ENCODE measurements around the gene TGM2. TPM values are rescaled to one million over a fixed set of nuclear protein-coding genes. Genes with fewer than 3 reads are reported as not detected.

Gene TGM2
- polyA plus RNA-seq, 1 donor (not counting 4 experiments of a cell fraction or from before 2014, with no cell fraction given), result 18.7 TPM

DNA sequence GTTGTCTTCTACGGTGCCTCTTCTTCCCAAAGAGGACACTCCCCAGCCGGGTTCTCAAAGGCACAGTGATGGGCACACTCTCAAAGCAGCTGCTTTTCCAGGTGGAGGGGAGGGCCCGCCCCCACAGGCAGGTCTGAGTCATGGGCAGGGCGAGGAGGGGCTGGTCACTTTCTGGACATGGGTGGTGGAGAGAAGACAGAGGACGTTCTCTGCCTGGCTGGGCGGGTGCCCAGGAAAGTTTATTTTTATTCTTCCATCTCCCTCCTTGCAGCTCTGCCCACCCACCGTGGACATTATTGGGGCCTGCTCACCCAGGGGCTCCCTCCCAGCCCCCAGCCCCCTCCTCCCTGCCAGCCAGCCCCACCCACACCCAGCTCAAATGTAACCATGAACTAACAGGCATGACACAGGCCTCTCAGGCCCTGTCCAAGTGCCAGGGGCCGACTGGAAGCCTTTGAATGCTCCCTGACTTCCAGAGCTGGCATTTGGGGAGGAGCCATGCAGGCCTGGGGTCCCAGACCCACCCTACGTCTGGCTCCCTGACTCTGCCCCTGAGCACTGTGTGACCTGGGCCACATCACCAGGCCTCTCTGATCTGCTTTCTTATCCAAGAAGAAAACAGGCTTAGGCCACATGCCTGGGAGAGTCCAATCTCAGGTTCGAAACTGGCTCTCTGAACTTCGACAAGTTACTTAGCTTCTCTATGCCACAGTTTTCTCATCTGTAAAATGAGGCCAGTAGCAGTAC, 8.0 kb downstream of the TGM2 start:
- no peaks in the 10 kb centered on the region for H3K4me1 ChIP-seq (ENCODE audit: control insufficient read depth, extremely low read depth, insufficient read depth, low read length)
- H4K20me1 ChIP-seq (ENCODE audit: control insufficient read depth, extremely low read depth, insufficient read depth, low read length), result no peaks in the 10 kb centered on the region
- no peak overlapping the region for H2AFZ ChIP-seq (ENCODE audit: control insufficient read depth, low read length)
- H3K9me3 ChIP-seq (ENCODE audit: control insufficient read depth, low read depth, low read length), result no peaks in the 10 kb centered on the region
- DNase-seq (ENCODE audit: low read depth, low spot score) (no peak), FAIRE-seq (no peak)
- H3K9me1 ChIP-seq (ENCODE audit: control insufficient read depth, extremely low read depth, insufficient read depth, low read length), result no peaks in the 10 kb centered on the region
- no peak overlapping the region for H3K4me2 ChIP-seq (ENCODE audit: control insufficient read depth, extremely low read depth, insufficient read depth, low read depth, low read length)
- H3K27ac ChIP-seq (ENCODE audit: control insufficient read depth, insufficient read depth, low read length), result no peak overlapping the region
- no peaks in the 10 kb centered on the region for H3K36me3 ChIP-seq (ENCODE audit: control insufficient read depth in 2 of 2, extremely low read depth in 1 of 2, insufficient read depth in 2 of 2, low read length in 2 of 2)
- dilution Hi-C loops (cut with MboI; ENCODE audit: extremely low pct_ligation_motif_present, low sequenced_read_pairs), result no loop called here
- H3K9ac ChIP-seq (ENCODE audit: control insufficient read depth, extremely low read depth, insufficient read depth, low read length), result no peak overlapping the region
- H3K4me3 ChIP-seq (ENCODE audit: control insufficient read depth in 2 of 3, extremely low read depth in 1 of 3, insufficient read depth in 2 of 3, low read depth in 1 of 3, low read length in 3 of 3), result no peak overlapping the region
- TF ChIP-seq EZH2 (IDR thresholded peaks at IDR 0.05; ENCODE audit: low read length), result no peak
- TF ChIP-seq, protein P1, sequence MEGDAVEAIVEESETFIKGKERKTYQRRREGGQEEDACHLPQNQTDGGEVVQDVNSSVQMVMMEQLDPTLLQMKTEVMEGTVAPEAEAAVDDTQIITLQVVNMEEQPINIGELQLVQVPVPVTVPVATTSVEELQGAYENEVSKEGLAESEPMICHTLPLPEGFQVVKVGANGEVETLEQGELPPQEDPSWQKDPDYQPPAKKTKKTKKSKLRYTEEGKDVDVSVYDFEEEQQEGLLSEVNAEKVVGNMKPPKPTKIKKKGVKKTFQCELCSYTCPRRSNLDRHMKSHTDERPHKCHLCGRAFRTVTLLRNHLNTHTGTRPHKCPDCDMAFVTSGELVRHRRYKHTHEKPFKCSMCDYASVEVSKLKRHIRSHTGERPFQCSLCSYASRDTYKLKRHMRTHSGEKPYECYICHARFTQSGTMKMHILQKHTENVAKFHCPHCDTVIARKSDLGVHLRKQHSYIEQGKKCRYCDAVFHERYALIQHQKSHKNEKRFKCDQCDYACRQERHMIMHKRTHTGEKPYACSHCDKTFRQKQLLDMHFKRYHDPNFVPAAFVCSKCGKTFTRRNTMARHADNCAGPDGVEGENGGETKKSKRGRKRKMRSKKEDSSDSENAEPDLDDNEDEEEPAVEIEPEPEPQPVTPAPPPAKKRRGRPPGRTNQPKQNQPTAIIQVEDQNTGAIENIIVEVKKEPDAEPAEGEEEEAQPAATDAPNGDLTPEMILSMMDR (optimal IDR thresholded peaks at IDR 0.05 in 1 of 3, IDR thresholded peaks at IDR 0.05 in 1 of 3, conservative IDR thresholded peaks at IDR 0.05 in 1 of 3; ENCODE audit: extremely low read depth in 1 of 3, insufficient read depth in 2 of 3, low read length in 3 of 3), result no peak
- no peaks in the 10 kb centered on the region for H3K27me3 ChIP-seq (ENCODE audit: control insufficient read depth, extremely low read depth, insufficient read depth, low read length)
- no peaks in the 10 kb centered on the region for H3K79me2 ChIP-seq (ENCODE audit: control insufficient read depth, insufficient read depth, low read length)

DNA sequence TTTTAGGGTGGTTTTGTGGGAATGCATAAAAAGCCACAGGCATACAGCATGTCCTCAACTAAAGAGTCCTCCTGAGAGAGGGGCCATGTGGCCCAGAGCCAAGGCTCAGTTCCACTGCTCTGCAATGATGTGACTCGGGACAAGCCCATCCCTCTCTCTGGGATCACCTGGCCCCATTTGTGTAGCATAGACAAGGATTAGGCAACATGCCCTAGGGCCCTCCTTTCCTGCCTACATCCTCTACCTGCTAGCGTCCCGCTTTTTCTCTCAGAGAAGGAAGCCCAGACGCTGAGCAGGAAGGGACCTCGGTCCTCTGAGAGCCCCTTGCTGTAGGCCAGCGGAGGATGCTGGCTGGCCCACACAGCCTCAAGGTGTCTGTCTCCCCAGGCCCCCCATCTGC, 8.8 kb downstream of the TGM2 start:
- H4K20me1 ChIP-seq (ENCODE audit: control insufficient read depth, extremely low read depth, insufficient read depth, low read length), result no peaks in the 10 kb centered on the region
- no peak overlapping the region for H3K9ac ChIP-seq (ENCODE audit: control insufficient read depth, extremely low read depth, insufficient read depth, low read length)
- no peaks in the 10 kb centered on the region for H3K4me1 ChIP-seq (ENCODE audit: control insufficient read depth, extremely low read depth, insufficient read depth, low read length)
- no peaks in the 10 kb centered on the region for H3K9me3 ChIP-seq (ENCODE audit: control insufficient read depth, low read depth, low read length)
- H3K9me1 ChIP-seq (ENCODE audit: control insufficient read depth, extremely low read depth, insufficient read depth, low read length), result no peaks in the 10 kb centered on the region
- H2AFZ ChIP-seq (ENCODE audit: control insufficient read depth, low read length), result no peak overlapping the region
- TF ChIP-seq EZH2 (IDR thresholded peaks at IDR 0.05; ENCODE audit: low read length), result no peak
- TF ChIP-seq, protein P1 (optimal IDR thresholded peaks at IDR 0.05 in 1 of 3, IDR thresholded peaks at IDR 0.05 in 1 of 3, conservative IDR thresholded peaks at IDR 0.05 in 1 of 3; ENCODE audit: extremely low read depth in 1 of 3, insufficient read depth in 2 of 3, low read length in 3 of 3), result no peak
- H3K4me3 ChIP-seq (ENCODE audit: control insufficient read depth in 2 of 3, extremely low read depth in 1 of 3, insufficient read depth in 2 of 3, low read depth in 1 of 3, low read length in 3 of 3), result no peak overlapping the region
- DNase-seq (ENCODE audit: low read depth, low spot score) (no peak), FAIRE-seq (no peak)
- no peaks in the 10 kb centered on the region for H3K27me3 ChIP-seq (ENCODE audit: control insufficient read depth, extremely low read depth, insufficient read depth, low read length)
- no peaks in the 10 kb centered on the region for H3K79me2 ChIP-seq (ENCODE audit: control insufficient read depth, insufficient read depth, low read length)
- dilution Hi-C loops (cut with MboI; ENCODE audit: extremely low pct_ligation_motif_present, low sequenced_read_pairs), result no loop called here
- no peak overlapping the region for H3K27ac ChIP-seq (ENCODE audit: control insufficient read depth, insufficient read depth, low read length)
- H3K36me3 ChIP-seq (ENCODE audit: control insufficient read depth in 2 of 2, extremely low read depth in 1 of 2, insufficient read depth in 2 of 2, low read length in 2 of 2), result no peaks in the 10 kb centered on the region
- no peak overlapping the region for H3K4me2 ChIP-seq (ENCODE audit: control insufficient read depth, extremely low read depth, insufficient read depth, low read depth, low read length)
